Smooth muscle cell (in vitro differentiated cells): ENCODE results near the gene YWHAG. TPM values are rescaled to one million over a fixed set of nuclear protein-coding genes. Genes with fewer than 3 reads are reported as not detected.
"Not testable (repeated sequence)": the region's sequence is repeated elsewhere in the genome, so short reads cannot be mapped to it uniquely, and the experiment has no call there.

Experiments used
- DNase-seq: peaks from one replicate; lab custom pipeline; 2025; ENCODE audit not compliant: unreplicated experiment; lab: John Stamatoyannopoulos, UW
- H2AFZ ChIP-seq: fragments of 200-600 bp; sonication (generic); 2 replicates; pipeline ENCODE4 v1.6.0; 2016; ENCODE audit warnings: antibody characterized with exemption, low read depth, mild to moderate bottlenecking
- H3F3A ChIP-seq: fragments of 200-600 bp; sonication (generic); 2 replicates; pipeline ENCODE4 v1.6.0; 2017; ENCODE audit warnings: antibody characterized with exemption, low read depth
- H3K27ac ChIP-seq: fragments of 200-600 bp; sonication (generic); 2 replicates; pipeline ENCODE4 v1.5.1; 2016; ENCODE audit warnings: low read depth, mild to moderate bottlenecking
- H3K27me3 ChIP-seq: fragments of 200-600 bp; sonication (generic); 2 replicates; pipeline ENCODE4 v1.6.1; 2016; ENCODE audit warnings: low read depth, mild to moderate bottlenecking
- H3K36me3 ChIP-seq: fragments of 200-600 bp; sonication (generic); 2 replicates; pipeline ENCODE4 v1.5.1; 2016; ENCODE audit warnings: low read depth
- H3K4me1 ChIP-seq: fragments of 200-600 bp; sonication (generic); 2 replicates; pipeline ENCODE4 v1.5.1; 2016; ENCODE audit warnings: low read depth
- H3K4me2 ChIP-seq: fragments of 200-600 bp; sonication (generic); 2 replicates; pipeline ENCODE4 v1.6.0; 2016; ENCODE audit warnings: mild to moderate bottlenecking
- H3K4me3 ChIP-seq: fragments of 200-600 bp; sonication (generic); 2 replicates; pipeline ENCODE4 v1.5.1; 2016; ENCODE audit warnings: mild to moderate bottlenecking
- H3K79me2 ChIP-seq: fragments of 200-600 bp; sonication (generic); 2 replicates; pipeline ENCODE4 v1.6.0; 2016; ENCODE audit warnings: low read depth, mild to moderate bottlenecking
- H3K9ac ChIP-seq: fragments of 200-600 bp; sonication (generic); 2 replicates; pipeline ENCODE4 v1.6.0; 2016; ENCODE audit warnings: low read depth
- H3K9me3 ChIP-seq: fragments of 200-600 bp; sonication (generic); replicated peaks from 2 replicates; pipeline ENCODE4 v1.5.1; 2016; ENCODE audit warnings: low read depth
- H4K20me1 ChIP-seq: fragments of 200-600 bp; sonication (generic); 2 replicates; pipeline ENCODE4 v1.6.0; 2016; ENCODE audit warnings: low read depth
- CTCF ChIP-seq: fragments of 200-600 bp; sonication (generic); IDR thresholded peaks from 2 replicates; pipeline ENCODE4 v1.5.1; 2017; ENCODE audit warnings: borderline replicate concordance, mild to moderate bottlenecking, antibody characterized with exemption; ENCODE audit not compliant: insufficient read depth, poor library complexity, severe bottlenecking
- WGBS: methylation state at CpG from one replicate; pipeline ENCODE4 v1.1.7; 2016; ENCODE audit warnings: low lambda C conversion rate; 5-methylcytosine and 5-hydroxymethylcytosine counted together
- polyA plus RNA-seq: library from polyadenylated mRNA; unstranded; fragments of >200 nt; fragmentation: Nextera tagmentation; extraction: Ambion mirVana; gene quantifications from 2 replicates; pipeline ENCODE4 v1.2.1, GENCODE V29; 2016
- total RNA-seq: library from RNA; depleted of rRNA; stranded (reverse); fragments of >200 nt; gene quantifications from 2 replicates; pipeline ENCODE4 v1.2.3, GENCODE V29; 2014

The YWHAG gene
- total and polyA plus RNA-seq, 2 experiments from 2014 or later: 17.6 to 132 TPM

GRCh38 chr7:76293407-76293901 is 65.3 kb downstream of the YWHAG start:
- TF ChIP-seq CTCF: no peak
- peaks cover 30% of the 10 kb centered on the region for H3F3A ChIP-seq
- H3K4me3 ChIP-seq: no peak overlapping the region
- H2AFZ ChIP-seq: no peak overlapping the region
- no peaks in the 10 kb centered on the region for H3K27me3 ChIP-seq
- H3K79me2 ChIP-seq: no peaks in the 10 kb centered on the region
- no peaks in the 10 kb centered on the region for H3K36me3 ChIP-seq
- H3K9ac ChIP-seq: no peak overlapping the region
- peak overlapping the region; percentile 97 for H3K27ac ChIP-seq
- WGBS: 70% methylated on average over 8 of the region's 8 CpGs
- H3K4me2 ChIP-seq: peak overlapping the region; percentile 73
- H3K4me1 ChIP-seq: no peaks in the 10 kb centered on the region
- no peaks in the 10 kb centered on the region for H3K9me3 ChIP-seq
- no peaks in the 10 kb centered on the region for H4K20me1 ChIP-seq
- no peak for DNase-seq

DNA sequence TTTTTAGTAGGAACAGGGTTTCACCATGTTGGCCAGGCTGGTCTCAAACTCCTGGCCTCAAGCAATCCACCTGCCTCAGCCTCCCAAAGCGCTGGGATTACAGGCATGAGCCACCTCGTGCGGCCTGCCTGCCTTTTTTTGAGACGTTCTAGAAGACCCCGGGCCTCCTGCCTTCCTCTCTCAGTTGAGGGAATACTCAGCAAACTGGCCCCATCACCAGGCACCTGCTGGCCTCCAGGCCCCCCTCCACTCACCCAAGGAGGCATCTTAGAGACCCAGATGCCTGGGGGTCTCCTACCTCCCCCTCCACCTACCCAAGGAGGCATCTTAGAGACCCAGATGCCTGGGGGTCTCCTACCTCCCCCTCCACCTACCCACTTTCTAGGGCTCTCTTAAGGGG is 65.9 kb downstream of the YWHAG start:
- not testable (repeated sequence) for H3K36me3 ChIP-seq, H3K79me2 ChIP-seq, H3K27me3 ChIP-seq, H2AFZ ChIP-seq, H3K4me3 ChIP-seq, H4K20me1 ChIP-seq, DNase-seq, H3K9ac ChIP-seq, H3K4me1 ChIP-seq, H3K9me3 ChIP-seq
- WGBS: 89% methylated on average over 5 of the region's 5 CpGs
- Histone ChIP-seq H3K4me2 (peak overlapping the region; percentile 69), H3K27ac (peak overlapping the region; percentile 97), H3F3A (peaks cover 30% of the 10 kb centered on the region)

DNA sequence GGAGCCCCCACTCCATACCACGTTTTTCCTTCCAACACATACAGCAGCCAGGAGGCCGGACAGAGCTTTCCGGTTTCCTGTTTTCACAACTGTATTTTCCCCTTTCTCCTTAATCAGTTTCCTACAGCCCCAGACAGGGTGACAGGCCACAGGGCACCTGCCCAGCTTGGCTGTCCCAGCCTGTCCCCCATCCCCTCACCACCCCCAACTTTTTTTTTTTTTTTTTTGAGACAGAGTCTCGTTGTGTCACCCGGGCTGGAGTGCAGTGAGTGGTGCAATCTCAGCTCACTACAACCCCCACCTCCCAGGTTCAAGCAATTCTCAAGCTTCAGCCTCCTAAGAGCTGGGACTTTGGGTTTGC is 66.6 kb downstream of the YWHAG start:
- 2% methylated on average over 5 of the region's 5 CpGs for WGBS

DNA sequence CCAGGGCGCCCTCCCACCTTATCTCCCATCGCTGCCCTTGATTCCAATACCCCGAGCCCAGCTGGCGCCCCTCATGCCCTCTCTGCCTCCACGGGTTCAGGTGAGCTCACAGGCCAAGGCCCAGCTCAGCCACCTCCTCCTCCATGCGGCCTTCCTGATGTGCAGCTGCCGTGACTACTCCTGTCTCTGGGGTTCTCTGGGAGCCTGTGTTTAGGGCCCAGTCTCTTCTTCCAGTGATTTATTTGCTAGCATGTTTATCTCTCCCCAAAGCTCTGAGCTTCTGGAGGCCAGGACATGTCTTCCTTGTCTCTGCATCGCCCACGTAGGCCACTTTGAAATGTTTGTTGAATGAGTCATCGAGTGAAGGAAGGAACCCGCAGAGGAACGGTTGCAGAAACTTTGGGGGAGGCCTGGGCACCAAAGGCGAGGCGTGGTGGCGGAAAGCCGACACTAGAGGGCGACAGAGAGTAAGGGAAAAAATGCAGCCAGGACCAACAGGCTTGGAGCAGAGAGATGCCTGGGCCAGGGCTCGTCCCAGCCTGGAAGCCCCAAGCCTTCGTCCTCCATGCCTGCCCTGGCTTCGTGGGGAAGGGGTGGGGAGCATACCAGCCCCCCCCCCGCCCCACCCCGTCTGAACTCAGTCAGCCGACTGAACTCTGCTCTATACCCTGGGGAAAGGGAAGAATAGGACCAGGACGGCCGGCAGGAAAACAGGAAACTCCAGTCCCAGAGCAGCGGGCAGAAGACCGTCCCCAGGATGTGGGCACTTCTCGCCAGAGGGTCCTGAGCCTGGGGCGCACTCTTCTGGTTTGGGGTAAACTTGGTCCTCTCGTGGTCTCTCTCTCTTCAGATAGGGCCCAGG is 67.2 kb downstream of the YWHAG start:
- no peaks in the 10 kb centered on the region for H3K27me3 ChIP-seq
- H3K36me3 ChIP-seq: no peaks in the 10 kb centered on the region
- H3K79me2 ChIP-seq: no peaks in the 10 kb centered on the region
- no peaks in the 10 kb centered on the region for H3K4me1 ChIP-seq
- WGBS: 18% methylated on average over 27 of the region's 30 CpGs
- peak overlapping the region; percentile 53 for H3K9ac ChIP-seq
- H3K4me3 ChIP-seq: no peak overlapping the region
- peak overlapping the region; percentile 32 for H2AFZ ChIP-seq
- peak; percentile 96 for TF ChIP-seq CTCF
- peak overlapping the region; percentile 69 for H3K4me2 ChIP-seq
- H3K9me3 ChIP-seq: no peaks in the 10 kb centered on the region
- DNase-seq: peak; percentile 97
- H4K20me1 ChIP-seq: no peaks in the 10 kb centered on the region
- peaks cover 28% of the 10 kb centered on the region for H3F3A ChIP-seq
- peak overlapping the region; percentile 97 for H3K27ac ChIP-seq

More for the DNA sequence above, 66.6 kb downstream of the YWHAG start:
- Histone ChIP-seq H4K20me1 (no peaks in the 10 kb centered on the region), H3K9me3 (no peaks in the 10 kb centered on the region), H3K9ac (peak overlapping the region; percentile 53), H3F3A (peaks cover 30% of the 10 kb centered on the region), H3K27me3 (no peaks in the 10 kb centered on the region), H3K4me2 (peak overlapping the region; percentile 69), H2AFZ (peak overlapping the region; percentile 32), H3K4me1 (no peaks in the 10 kb centered on the region), H3K36me3 (no peaks in the 10 kb centered on the region), H3K79me2 (no peaks in the 10 kb centered on the region), H3K27ac (peak overlapping the region; percentile 97), H3K4me3 (no peak overlapping the region)
- no peak for TF ChIP-seq CTCF
- no peak for DNase-seq

DNA sequence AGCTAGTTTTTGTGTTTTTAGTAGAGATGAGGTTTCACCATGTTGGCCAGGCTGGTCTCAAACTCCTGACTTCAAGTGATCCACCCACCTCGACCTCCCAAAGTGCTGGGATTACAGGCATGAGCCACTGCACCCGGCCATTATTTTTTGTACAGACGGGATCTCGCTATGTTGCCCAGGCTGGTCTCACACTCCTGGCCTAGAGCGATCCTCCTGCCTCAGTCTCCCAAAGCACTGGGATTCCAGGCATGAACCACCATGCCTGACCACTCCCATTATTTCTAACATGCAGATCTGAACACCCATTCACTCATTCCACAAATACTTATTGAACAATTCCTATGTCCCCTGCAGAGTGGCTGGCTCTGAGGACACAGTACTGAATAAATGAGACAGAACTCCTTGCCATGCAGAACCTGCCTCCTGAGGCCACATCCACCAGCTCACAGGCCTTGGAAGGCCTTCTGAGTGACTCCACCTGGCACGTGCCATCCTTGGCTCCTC is 67.9 kb downstream of the YWHAG start:
- not testable (repeated sequence) for H3K4me1 ChIP-seq, H3K4me3 ChIP-seq, H4K20me1 ChIP-seq, H3K9me3 ChIP-seq, H3K27me3 ChIP-seq, H3K36me3 ChIP-seq, H2AFZ ChIP-seq, DNase-seq, H3K79me2 ChIP-seq
- H3K4me2 ChIP-seq: peak overlapping the region; percentile 55
- H3K9ac ChIP-seq: peak overlapping the region; percentile 37
- H3K27ac ChIP-seq: peak overlapping the region; percentile 85
- H3F3A ChIP-seq: peaks cover 21% of the 10 kb centered on the region
- 72% methylated on average over 6 of the region's 6 CpGs for WGBS
